ACC112 (cell line): ENCODE data around the gene PCK2.

Experiments
- H2AFZ ChIP-seq: fragments of 200-600 bp; sonication (generic); one replicate; pipeline ENCODE4 v1.6.0; 2017; ENCODE audit warnings: antibody characterized with exemption, low read length; ENCODE audit not compliant: unreplicated experiment
- H3K27ac ChIP-seq: fragments of 200-600 bp; sonication (generic); 2 replicates; pipeline ENCODE4 v1.5.1; 2014; ENCODE audit warnings: low read depth, mild to moderate bottlenecking, antibody characterized with exemption, low read length, moderate library complexity
- H3K27me3 ChIP-seq: fragments of 200-600 bp; sonication (generic); 2 replicates; pipeline ENCODE4 v1.6.1; 2014; ENCODE audit warnings: mild to moderate bottlenecking, antibody characterized with exemption, low read length, moderate library complexity, mixed read lengths; ENCODE audit not compliant: insufficient read depth
- H3K36me3 ChIP-seq: fragments of 200-600 bp; sonication (generic); 2 replicates; pipeline ENCODE4 v1.6.1; 2016; ENCODE audit warnings: mild to moderate bottlenecking, antibody characterized with exemption, low read length, moderate library complexity, mixed read lengths; ENCODE audit not compliant: insufficient read depth
- H3K4me1 ChIP-seq: fragments of 200-600 bp; sonication (generic); one replicate; pipeline ENCODE4 v1.6.1; 2016; ENCODE audit warnings: low read length, mixed read lengths; ENCODE audit not compliant: insufficient read depth, unreplicated experiment, control insufficient read depth
- H3K4me3 ChIP-seq: fragments of 200-600 bp; sonication (generic); 2 replicates; pipeline ENCODE4 v1.5.1; 2014; ENCODE audit warnings: mild to moderate bottlenecking, low read depth, low read length
- H3K79me2 ChIP-seq: fragments of 200-600 bp; sonication (generic); one replicate; pipeline ENCODE4 v1.6.0; 2016; ENCODE audit warnings: low read length; ENCODE audit not compliant: control insufficient read depth, unreplicated experiment, insufficient read depth

Gene PCK2

GRCh38 chr14:24141097-24141880 is 47.2 kb downstream of the PCK2 start, which contains the start of gene EMC9:
Gene EMC9, minus strand, starts transcription at chr14:24141591. Its CDS starts 287 bp downstream, at chr14:24141304.
- H3K4me1 ChIP-seq = peaks cover 60% of the 10 kb centered on the region
- no peaks in the 10 kb centered on the region for H3K27me3 ChIP-seq
- peak within 1 kb of the TSS; percentile 57 for H2AFZ ChIP-seq
- H3K4me3 ChIP-seq = peak within 1 kb of the TSS; percentile 94
- H3K79me2 ChIP-seq = peaks cover 69% of the 10 kb centered on the region
- peak within 1 kb of the TSS; percentile 60 for H3K27ac ChIP-seq
- peaks cover 26% of the 10 kb centered on the region for H3K36me3 ChIP-seq

- H3K27ac ChIP-seq = peak overlapping the region; percentile 68
- peaks cover 48% of the 10 kb centered on the region for H3K4me1 ChIP-seq
- H3K79me2 ChIP-seq = peaks cover 60% of the 10 kb centered on the region
- H3K4me3 ChIP-seq = peak overlapping the region; percentile 40
- H3K36me3 ChIP-seq = peaks cover 26% of the 10 kb centered on the region
- no peak overlapping the region for H2AFZ ChIP-seq
- H3K27me3 ChIP-seq = no peaks in the 10 kb centered on the region
Observed at GRCh38 chr14:24143511-24143910, 49.4 kb downstream of the PCK2 start.

GRCh38 chr14:24144451-24144850 is 50.3 kb downstream of the PCK2 start:
- H3K4me1 ChIP-seq = peaks cover 41% of the 10 kb centered on the region
- peaks cover 59% of the 10 kb centered on the region for H3K79me2 ChIP-seq
- peak overlapping the region; percentile 92 for H3K4me3 ChIP-seq

GRCh38 chr14:24145219-24145618 is 51.1 kb downstream of the PCK2 start:
- peak overlapping the region; percentile 92 for H3K4me3 ChIP-seq
- H3K27ac ChIP-seq = peak overlapping the region; percentile 86
- H2AFZ ChIP-seq = no peak overlapping the region
- peaks cover 26% of the 10 kb centered on the region for H3K36me3 ChIP-seq
- no peaks in the 10 kb centered on the region for H3K27me3 ChIP-seq
- peaks cover 37% of the 10 kb centered on the region for H3K4me1 ChIP-seq
- H3K79me2 ChIP-seq = peaks cover 61% of the 10 kb centered on the region

More at GRCh38 chr14:24144451-24144850, 50.3 kb downstream of the PCK2 start:
- no peak overlapping the region for H2AFZ ChIP-seq
- peaks cover 23% of the 10 kb centered on the region for H3K36me3 ChIP-seq
- H3K27ac ChIP-seq = peak overlapping the region; percentile 68; the same call in 1 of the 2 replicates
- H3K27me3 ChIP-seq = no peaks in the 10 kb centered on the region

- peak overlapping the region; percentile 86 for H3K27ac ChIP-seq
- H3K4me3 ChIP-seq = peak overlapping the region; percentile 92
- peaks cover 37% of the 10 kb centered on the region for H3K4me1 ChIP-seq
- peaks cover 57% of the 10 kb centered on the region for H3K79me2 ChIP-seq
- peak overlapping the region; percentile 48 for H2AFZ ChIP-seq
- H3K36me3 ChIP-seq = peaks cover 26% of the 10 kb centered on the region
- no peaks in the 10 kb centered on the region for H3K27me3 ChIP-seq
Observed at GRCh38 chr14:24145690-24146452, 51.8 kb downstream of the PCK2 start.

GRCh38 chr14:24146453-24146977 is 52.4 kb downstream of the PCK2 start, which contains the start of gene PSME2:
Gene PSME2, minus strand, starts transcription at chr14:24146610. Its CDS starts 29 bp downstream, at chr14:24146581.
- Histone ChIP-seq H3K79me2 (peaks cover 54% of the 10 kb centered on the region), H3K36me3 (peaks cover 33% of the 10 kb centered on the region), H3K27ac (peak within 1 kb of the TSS; percentile 86), H3K4me1 (peaks cover 37% of the 10 kb centered on the region), H3K27me3 (no peaks in the 10 kb centered on the region), H2AFZ (peak within 1 kb of the TSS; percentile 72), H3K4me3 (peak within 1 kb of the TSS; percentile 92)

- peak within 1 kb of the TSS; percentile 72 for H2AFZ ChIP-seq
- peaks cover 39% of the 10 kb centered on the region for H3K36me3 ChIP-seq
- peak within 1 kb of the TSS; percentile 86 for H3K27ac ChIP-seq
- H3K79me2 ChIP-seq = peaks cover 54% of the 10 kb centered on the region
- no peaks in the 10 kb centered on the region for H3K27me3 ChIP-seq
- H3K4me3 ChIP-seq = peak within 1 kb of the TSS; percentile 92
- H3K4me1 ChIP-seq = peaks cover 37% of the 10 kb centered on the region
Observed at GRCh38 chr14:24146978-24147760, 53.1 kb downstream of the PCK2 start, which contains the start of gene RNF31. Gene RNF31, plus strand, starts transcription at chr14:24147498. Its CDS starts 201 bp downstream, at chr14:24147699.

- Histone ChIP-seq H3K4me3 (peak overlapping the region; percentile 92), H3K27me3 (no peaks in the 10 kb centered on the region), H3K79me2 (peaks cover 54% of the 10 kb centered on the region), H3K27ac (0 out of 2 replicates have a peak overlapping the region, but pooled peaks have one; percentile 6), H3K4me1 (peaks cover 34% of the 10 kb centered on the region), H2AFZ (no peak overlapping the region), H3K36me3 (peaks cover 35% of the 10 kb centered on the region)
Observed at GRCh38 chr14:24147761-24148428, 53.8 kb downstream of the PCK2 start.

- H3K4me1 ChIP-seq = peaks cover 18% of the 10 kb centered on the region
- H3K4me3 ChIP-seq = no peak overlapping the region; the same call in 1 of the 2 replicates
- H3K27ac ChIP-seq = no peak overlapping the region
- no peak overlapping the region for H2AFZ ChIP-seq
- no peaks in the 10 kb centered on the region for H3K27me3 ChIP-seq
- H3K36me3 ChIP-seq = peaks cover 24% of the 10 kb centered on the region
- H3K79me2 ChIP-seq = peaks cover 47% of the 10 kb centered on the region
Observed at GRCh38 chr14:24149302-24149969, 55.3 kb downstream of the PCK2 start.
